Fibroblast of skin of right biceps (primary cell): ENCODE data around the gene SRGAP2B.
"Not testable (repeated sequence)": the region's sequence is repeated elsewhere in the genome, so short reads cannot be mapped to it uniquely, and the experiment has no call there.

Experiments used
- DNase-seq: peaks from one replicate; pipeline ENCODE4 v3.0.0-alpha.2; 2013

The SRGAP2B gene

GRCh38 chr1:145082483-145083255 lies 12.5 kb downstream of the SRGAP2B start:
- not testable (repeated sequence) for DNase-seq

DNA sequence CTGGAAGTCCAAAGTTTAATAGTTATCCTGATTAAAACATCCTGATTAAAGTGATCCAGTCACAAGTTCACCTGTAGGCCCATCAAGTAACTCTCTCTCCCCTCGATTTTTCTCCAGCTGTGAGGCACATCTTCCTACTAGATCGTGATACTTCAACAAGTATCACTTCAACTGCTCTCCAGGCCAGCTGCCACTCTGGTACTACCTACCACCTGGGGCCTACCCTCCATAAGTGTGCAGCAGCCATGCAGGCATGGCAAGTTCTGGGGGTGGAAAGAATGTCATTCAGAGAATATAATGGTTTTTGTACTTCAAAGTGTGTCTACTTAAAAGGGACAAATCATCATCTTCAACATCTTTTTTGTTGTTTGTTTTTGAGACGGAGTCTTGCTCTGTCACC lies 14.9 kb downstream of the SRGAP2B start:
- not testable (repeated sequence) for DNase-seq

- DNase-seq, result not testable (repeated sequence)
These were observed 15.4 kb downstream of the SRGAP2B start for GRCh38 chr1:145079737-145080136.

DNA sequence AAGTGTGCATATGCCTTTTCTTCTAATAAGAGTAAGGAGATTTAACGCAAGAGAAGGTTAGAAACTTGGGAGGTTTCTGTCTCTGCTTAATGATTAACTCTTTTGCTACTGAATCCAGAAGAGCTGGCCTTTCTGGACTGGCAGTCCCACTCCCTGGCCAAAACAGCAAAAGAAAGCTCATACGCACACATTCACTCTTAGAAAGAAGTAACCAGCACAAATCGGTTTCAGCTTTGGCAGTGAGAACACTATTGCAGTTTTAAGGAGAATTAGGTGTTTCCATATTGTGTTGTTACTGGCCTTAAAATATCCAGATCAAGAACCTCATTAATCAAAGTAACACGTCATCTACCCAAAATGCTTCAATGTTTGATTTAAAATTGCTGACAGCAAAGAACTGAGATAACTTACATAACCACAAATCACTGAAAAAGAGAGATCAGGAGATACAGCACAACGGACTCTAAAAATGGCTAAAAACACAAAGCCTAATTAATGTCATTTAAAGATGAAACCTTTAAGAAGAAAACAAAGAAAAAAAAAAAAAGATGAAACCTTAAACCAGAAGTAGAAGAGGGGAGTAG lies 16.2 kb downstream of the SRGAP2B start:
- DNase-seq, result not testable (repeated sequence)

GRCh38 chr1:145077872-145078786 lies 17.0 kb downstream of the SRGAP2B start:
- not testable (repeated sequence) for DNase-seq

DNA sequence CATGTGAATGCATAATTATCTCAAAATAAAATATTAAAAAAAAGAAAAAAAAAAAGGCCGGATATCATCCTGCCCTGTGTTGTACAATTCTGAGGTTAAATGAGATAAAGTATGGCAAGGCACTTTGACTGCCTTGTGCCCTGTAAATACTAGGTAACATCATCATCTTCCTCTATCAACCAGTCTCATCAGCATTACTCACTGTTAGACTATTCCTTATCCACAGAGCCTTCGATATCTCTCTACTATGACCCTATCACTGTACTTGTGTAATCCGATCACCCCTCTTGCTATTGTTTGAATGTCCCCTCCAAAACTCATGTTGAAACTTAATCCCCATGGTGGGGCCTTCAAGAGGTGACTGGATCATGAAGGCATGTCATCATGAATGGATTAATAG lies 18.3 kb downstream of the SRGAP2B start:
- DNase-seq, result not testable (repeated sequence)

- DNase-seq, result not testable (repeated sequence)
These were observed 21.0 kb downstream of the SRGAP2B start for GRCh38 chr1:145074021-145074559.

DNA sequence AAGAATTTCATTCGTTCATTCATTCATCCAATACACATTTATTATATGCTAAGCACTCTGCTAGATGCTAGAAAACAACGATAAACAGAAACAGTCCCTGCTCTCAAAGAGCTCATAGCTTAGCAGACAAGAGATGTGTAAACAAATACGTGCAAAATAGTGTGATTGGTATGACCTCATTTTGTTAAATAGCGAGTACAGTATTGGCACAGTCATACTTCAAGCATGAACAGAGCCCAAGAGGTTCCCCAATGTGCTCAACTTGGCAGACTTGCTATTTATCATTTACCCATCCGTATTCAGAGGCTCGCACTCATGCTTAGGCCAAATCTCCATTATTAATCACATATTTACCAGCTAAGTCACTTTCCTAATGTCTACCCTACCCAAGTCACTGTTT lies 23.6 kb downstream of the SRGAP2B start:
- not testable (repeated sequence) for DNase-seq

GRCh38 chr1:145066486-145066885 lies 28.6 kb downstream of the SRGAP2B start:
- not testable (repeated sequence) for DNase-seq

- DNase-seq, result not testable (repeated sequence)
These were observed 29.8 kb downstream of the SRGAP2B start for GRCh38 chr1:145065194-145065826.

DNA sequence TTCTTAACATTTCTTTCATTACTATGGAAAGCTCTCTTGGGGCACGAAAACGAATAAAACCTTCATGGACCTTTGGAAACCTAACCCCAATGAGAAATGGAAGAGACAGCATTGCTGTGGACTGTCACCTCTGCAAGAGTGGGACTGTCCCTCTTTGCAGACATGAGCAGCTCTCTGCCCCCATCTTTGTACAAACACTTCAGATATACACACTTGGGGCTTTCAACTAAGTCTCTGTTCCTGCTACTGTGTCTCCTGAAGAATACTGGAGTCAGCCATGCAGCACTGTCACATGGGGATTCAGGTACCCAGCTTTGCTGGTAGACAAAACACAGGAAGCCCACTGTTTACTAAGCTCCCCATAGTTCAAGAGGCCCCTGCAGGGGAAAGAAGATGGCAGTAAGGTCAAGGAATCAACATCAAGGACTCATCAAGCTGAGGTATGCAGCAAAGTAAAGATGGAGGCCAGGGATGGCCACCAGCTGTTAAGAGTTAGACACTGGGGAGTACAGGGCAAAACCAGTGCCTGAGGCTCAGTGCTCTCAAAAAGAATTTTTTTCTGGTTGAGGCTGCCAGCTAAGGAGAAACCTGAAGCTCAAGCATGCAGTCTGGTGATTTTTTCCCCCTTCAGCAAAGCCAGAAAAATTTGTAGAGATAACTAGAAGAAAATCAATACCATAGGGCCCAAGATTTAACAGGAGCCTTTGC lies 31.0 kb downstream of the SRGAP2B start:
- DNase-seq, result not testable (repeated sequence)

- DNase-seq, result not testable (repeated sequence)
These were observed 31.8 kb downstream of the SRGAP2B start for GRCh38 chr1:145063285-145063684.

- DNase-seq, result not testable (repeated sequence)
These were observed 36.9 kb downstream of the SRGAP2B start for GRCh38 chr1:145058184-145058583.

DNA sequence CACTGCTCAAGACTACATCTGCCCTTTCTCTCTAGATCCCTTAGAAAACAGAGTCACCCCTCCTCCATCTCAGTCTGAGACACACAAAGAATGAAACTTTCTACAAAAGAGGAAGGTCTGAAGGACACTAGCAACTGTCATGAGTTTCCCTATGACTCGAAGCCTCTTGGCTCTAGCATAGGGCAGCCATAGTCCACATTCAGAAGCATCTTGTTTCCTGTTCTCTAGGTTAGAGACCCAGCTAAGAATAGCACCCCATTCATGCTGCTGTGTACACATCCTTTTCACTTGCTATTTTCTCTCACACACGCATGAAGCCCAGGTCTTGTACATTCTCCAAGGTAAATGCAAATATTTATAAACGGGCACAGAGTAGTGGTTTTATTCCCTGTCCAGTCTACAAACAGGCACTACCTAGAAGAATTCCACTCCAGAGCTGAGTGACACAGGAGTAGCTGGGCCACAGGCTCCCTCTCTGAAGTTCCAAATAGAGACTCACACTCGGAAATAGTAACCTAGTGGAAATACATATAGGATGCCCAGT lies 39.8 kb downstream of the SRGAP2B start:
- not testable (repeated sequence) for DNase-seq

- DNase-seq, result not testable (repeated sequence)
These were observed 41.7 kb downstream of the SRGAP2B start for GRCh38 chr1:145053428-145053827.

GRCh38 chr1:145052019-145052776 lies 42.9 kb downstream of the SRGAP2B start:
- not testable (repeated sequence) for DNase-seq

- not testable (repeated sequence) for DNase-seq
These were observed 46.8 kb downstream of the SRGAP2B start for GRCh38 chr1:145048181-145048856.

DNA sequence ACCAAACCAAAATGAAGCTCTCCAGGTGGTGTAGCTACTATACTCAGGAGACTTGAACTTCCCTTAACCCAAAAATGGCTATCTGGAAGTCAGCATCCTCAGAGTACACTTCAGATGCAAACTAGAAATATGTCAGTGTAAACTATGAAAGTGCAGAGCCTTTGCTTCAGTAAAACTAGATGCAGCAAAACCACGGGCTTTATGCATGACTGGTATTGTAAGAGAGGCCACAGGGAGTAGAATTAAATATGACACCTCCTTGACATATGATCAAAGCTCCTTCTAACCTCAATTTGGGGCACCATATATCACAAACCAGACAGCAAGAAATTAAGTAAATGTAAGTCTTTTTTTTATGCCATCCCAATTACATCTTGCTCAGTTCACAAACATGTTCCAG lies 47.6 kb downstream of the SRGAP2B start:
- DNase-seq, result not testable (repeated sequence)

GRCh38 chr1:145045571-145046273 lies 49.4 kb downstream of the SRGAP2B start:
- not testable (repeated sequence) for DNase-seq
